ENCODE data around the gene NKPD1.

DNA sequence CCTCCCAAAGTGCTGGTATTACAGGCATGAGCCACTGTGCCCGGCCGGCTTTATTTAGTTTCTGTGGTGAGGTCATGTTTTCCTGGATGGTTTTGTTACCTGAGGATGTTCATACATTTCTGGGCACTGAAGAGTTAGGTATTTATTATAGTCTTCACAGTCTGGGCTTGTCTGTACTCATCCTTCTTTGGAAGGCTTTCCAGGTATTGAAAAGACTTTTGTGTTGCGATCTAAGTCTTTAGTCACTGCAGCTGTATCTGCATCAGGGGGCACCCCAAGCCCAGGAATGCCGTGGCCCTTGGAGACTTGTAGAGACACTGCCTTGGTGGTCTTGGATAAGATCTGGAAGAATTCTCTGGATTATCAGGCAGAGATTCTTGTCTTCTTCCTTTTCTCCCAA, 30.6 kb upstream of the NKPD1 start:
- TF ChIP-seq, protein P1, sequence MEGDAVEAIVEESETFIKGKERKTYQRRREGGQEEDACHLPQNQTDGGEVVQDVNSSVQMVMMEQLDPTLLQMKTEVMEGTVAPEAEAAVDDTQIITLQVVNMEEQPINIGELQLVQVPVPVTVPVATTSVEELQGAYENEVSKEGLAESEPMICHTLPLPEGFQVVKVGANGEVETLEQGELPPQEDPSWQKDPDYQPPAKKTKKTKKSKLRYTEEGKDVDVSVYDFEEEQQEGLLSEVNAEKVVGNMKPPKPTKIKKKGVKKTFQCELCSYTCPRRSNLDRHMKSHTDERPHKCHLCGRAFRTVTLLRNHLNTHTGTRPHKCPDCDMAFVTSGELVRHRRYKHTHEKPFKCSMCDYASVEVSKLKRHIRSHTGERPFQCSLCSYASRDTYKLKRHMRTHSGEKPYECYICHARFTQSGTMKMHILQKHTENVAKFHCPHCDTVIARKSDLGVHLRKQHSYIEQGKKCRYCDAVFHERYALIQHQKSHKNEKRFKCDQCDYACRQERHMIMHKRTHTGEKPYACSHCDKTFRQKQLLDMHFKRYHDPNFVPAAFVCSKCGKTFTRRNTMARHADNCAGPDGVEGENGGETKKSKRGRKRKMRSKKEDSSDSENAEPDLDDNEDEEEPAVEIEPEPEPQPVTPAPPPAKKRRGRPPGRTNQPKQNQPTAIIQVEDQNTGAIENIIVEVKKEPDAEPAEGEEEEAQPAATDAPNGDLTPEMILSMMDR (optimal IDR thresholded peaks at IDR 0.05 in 1 of 3, IDR thresholded peaks at IDR 0.05 in 1 of 3, conservative IDR thresholded peaks at IDR 0.05 in 1 of 3; ENCODE audit: extremely low read depth in 1 of 3, insufficient read depth in 2 of 3, low read length in 3 of 3) = peak; percentile 25 to 71 (median 61)
- TF ChIP-seq EZH2 (IDR thresholded peaks at IDR 0.05; ENCODE audit: low read length) = no peak

All from keratinocyte (primary cell).